Rectal smooth muscle tissue (tissue), 1 donor: ENCODE measurements around the gene CNTD1.

Source experiments
- H3K27ac ChIP-seq: one replicate; pipeline ENCODE4 v1.7.0; 2013; ENCODE audit warnings: low read depth, low read length, inconsistent platforms
- H3K27me3 ChIP-seq: one replicate; pipeline ENCODE4 v1.7.0; 2013; ENCODE audit warnings: low read length; ENCODE audit not compliant: control insufficient read depth, insufficient read depth
- H3K36me3 ChIP-seq: one replicate; pipeline ENCODE4 v1.7.0; 2013; ENCODE audit warnings: low read length; ENCODE audit not compliant: control insufficient read depth, insufficient read depth
- H3K4me1 ChIP-seq: one replicate; pipeline ENCODE4 v1.7.0; 2013; ENCODE audit warnings: low read length; ENCODE audit not compliant: control insufficient read depth, insufficient read depth
- H3K4me3 ChIP-seq: one replicate; pipeline ENCODE4 v1.7.0; 2013; ENCODE audit warnings: low read length
- H3K9ac ChIP-seq: one replicate; pipeline ENCODE4 v1.7.0; 2013; ENCODE audit warnings: low read length

CNTD1 gene, protein sequence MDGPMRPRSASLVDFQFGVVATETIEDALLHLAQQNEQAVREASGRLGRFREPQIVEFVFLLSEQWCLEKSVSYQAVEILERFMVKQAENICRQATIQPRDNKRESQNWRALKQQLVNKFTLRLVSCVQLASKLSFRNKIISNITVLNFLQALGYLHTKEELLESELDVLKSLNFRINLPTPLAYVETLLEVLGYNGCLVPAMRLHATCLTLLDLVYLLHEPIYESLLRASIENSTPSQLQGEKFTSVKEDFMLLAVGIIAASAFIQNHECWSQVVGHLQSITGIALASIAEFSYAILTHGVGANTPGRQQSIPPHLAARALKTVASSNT

DNA sequence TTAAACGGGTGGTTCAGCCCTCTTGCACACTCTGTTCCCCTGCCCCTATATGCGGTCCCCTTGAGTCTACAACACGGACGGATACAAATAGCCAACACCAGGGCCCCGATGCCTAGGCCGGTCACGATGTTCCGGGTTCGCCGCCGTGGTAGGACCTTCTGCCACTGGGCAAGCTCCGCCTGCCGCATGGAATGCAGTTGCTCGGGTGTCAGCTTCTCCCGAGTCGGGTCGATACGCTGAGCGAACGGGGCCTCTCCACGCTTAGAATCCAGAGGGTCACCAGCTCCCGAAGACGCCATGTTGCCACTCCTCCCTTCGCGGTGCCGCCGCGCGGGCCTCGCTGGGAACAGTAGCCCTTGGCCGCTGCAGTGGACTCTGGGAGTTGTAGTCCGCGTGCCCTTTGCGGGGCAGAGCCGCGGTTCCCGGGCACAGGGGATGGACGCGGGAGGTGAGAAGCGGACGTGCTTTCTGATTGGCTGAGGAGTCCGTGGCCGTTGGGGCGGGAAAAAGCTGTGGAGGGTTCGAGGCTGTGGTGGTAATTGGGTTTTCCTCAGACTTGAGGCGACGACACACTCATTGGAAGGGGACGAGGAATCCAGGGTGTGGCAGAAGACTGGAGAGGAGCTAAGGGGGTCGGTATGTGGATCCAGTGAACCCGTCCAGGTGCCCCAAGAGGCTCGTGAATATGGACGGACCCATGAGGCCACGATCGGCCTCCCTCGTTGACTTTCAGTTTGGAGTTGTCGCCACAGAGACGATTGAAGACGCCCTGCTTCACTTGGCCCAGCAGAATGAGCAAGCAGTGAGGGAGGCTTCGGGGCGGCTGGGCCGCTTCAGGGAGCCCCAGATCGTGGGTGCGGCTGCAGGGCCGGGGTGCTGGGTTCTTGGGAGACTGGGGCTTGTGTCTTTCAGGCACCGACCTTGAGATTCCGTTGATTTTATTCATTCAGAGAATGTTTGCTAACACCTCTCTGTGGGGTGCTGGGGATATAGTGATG is at the start of gene CNTD1, which contains the start of gene COA3:
CNTD1 (plus strand) TSS at position 479 of the 998 bp plus-strand sequence; CDS start at position 686, 207 bp downstream.
COA3 (minus strand) TSS at position 322 of the 998 bp plus-strand sequence; CDS start at position 299, 23 bp downstream.
- no peaks in the 10 kb centered on the region for H3K27me3 ChIP-seq
- peaks cover 9% of the 10 kb centered on the region for H3K4me1 ChIP-seq
- H3K9ac ChIP-seq: peak within 1 kb of the TSS; percentile 88
- peak within 1 kb of the TSS; percentile 41 for H3K27ac ChIP-seq
- peak within 1 kb of the TSS; percentile 99 for H3K4me3 ChIP-seq
- H3K36me3 ChIP-seq: peaks cover 12% of the 10 kb centered on the region

- no peaks in the 10 kb centered on the region for H3K27me3 ChIP-seq
- H3K4me3 ChIP-seq: no peak overlapping the region
- H3K4me1 ChIP-seq: peaks cover 2% of the 10 kb centered on the region
- no peaks in the 10 kb centered on the region for H3K36me3 ChIP-seq
- no peak overlapping the region for H3K9ac ChIP-seq
- no peak overlapping the region for H3K27ac ChIP-seq
Observed at GRCh38 chr17:42748908-42749798, 49.5 kb upstream of the CNTD1 start.

- Histone ChIP-seq H3K27ac (no peak overlapping the region), H3K4me3 (no peak overlapping the region), H3K36me3 (no peaks in the 10 kb centered on the region), H3K27me3 (no peaks in the 10 kb centered on the region), H3K4me1 (no peaks in the 10 kb centered on the region), H3K9ac (no peak overlapping the region)
Observed at GRCh38 chr17:42750739-42751344, 47.8 kb upstream of the CNTD1 start.

DNA sequence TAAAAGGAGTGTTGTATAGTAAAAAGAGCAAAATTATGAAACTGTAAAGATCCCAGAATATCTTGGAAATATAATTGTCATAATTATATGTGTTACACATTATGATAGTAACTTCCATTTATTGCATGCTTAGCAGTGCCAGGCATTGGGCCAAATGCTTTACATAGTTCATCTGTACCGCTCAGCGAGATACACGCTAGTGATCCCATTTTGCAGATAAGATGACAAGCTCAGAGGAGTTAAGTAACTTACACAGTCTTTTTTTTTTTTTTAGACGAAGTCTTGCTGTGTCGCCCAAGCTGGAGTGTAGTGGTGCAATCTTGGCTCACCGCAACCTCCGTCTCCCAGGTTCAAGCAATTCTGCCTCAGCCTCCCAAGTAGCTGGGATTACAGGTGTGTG is 47.0 kb upstream of the CNTD1 start:
- no peak overlapping the region for H3K9ac ChIP-seq
- no peak overlapping the region for H3K4me3 ChIP-seq
- H3K4me1 ChIP-seq: no peaks in the 10 kb centered on the region

DNA sequence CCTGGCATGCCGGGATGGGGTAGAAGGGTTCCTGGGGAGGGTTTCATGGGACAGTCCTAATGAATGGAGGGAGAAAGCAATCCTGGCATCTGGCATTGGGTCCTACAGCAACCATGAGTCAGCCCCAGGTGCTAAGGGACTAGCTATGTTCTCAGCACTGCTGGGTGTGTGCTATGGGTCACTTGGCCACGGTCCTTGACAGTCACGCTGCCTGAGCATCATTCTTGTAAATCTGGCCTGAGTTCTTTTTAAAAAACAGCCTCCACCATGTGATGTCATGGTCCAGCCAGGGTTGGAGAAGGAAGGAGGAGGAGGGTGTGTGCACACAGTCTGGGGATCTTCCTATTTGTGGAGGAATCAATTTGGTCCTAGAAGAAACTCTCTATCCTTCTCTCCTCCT is 43.9 kb upstream of the CNTD1 start:
- Histone ChIP-seq H3K27ac (no peak overlapping the region), H3K36me3 (no peaks in the 10 kb centered on the region), H3K4me3 (no peak overlapping the region), H3K9ac (no peak overlapping the region), H3K4me1 (no peaks in the 10 kb centered on the region), H3K27me3 (no peaks in the 10 kb centered on the region)

More for the DNA sequence above, 47.0 kb upstream of the CNTD1 start:
- Histone ChIP-seq H3K27me3 (no peaks in the 10 kb centered on the region), H3K27ac (no peak overlapping the region), H3K36me3 (no peaks in the 10 kb centered on the region)

GRCh38 chr17:42759982-42760651 is 38.5 kb upstream of the CNTD1 start:
- Histone ChIP-seq H3K36me3 (no peaks in the 10 kb centered on the region), H3K27me3 (peaks cover 11% of the 10 kb centered on the region), H3K4me1 (no peaks in the 10 kb centered on the region), H3K27ac (no peak overlapping the region), H3K9ac (no peak overlapping the region), H3K4me3 (peak overlapping the region; percentile 60)

DNA sequence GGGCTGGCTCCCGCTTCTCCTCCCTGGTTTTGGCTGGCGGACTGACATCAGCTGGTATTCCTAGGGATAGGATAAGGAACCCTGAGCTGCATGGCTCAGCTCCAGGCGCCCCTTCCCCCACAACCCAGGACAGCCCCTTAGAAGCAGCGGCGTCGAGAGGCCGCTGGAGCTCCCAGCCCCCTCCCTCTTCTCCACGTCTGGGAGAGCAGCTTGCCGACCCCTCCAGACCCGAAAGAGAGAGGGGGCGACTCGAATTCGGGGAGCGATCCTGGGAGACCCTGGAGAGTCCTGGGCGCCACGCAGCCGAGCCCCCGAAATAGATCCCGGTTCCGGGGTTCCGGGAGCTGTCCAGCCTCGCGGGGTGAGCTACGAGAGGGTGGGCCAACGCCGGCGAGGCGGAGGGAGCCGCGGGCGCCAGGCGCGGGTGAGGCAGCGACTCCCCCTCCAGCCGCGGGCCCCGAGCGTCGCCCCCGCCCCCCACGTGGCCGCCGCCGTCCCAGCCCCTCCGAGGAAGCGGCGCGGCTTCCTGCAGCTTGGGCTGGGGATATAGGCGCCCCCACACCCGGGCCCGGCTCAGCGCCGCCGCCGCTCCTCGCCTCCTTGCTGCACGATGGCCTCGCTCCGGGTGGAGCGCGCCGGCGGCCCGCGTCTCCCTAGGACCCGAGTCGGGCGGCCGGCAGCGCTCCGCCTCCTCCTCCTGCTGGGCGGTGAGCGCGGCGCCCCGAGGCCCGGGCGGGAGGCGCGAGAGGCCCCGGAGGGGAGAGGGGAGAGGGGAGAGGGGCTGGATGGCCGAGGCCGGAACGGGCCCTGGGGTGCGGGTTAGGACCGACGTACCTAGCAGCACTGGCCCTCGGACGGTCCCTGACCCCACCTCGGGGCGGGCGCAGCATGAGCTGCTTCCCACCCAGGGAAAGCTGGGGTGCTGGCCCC is 37.7 kb upstream of the CNTD1 start, which contains the start of gene RAMP2:
RAMP2 (plus strand) TSS at position 576 of the 930 bp plus-strand sequence; CDS start at position 611, 35 bp downstream.
- peak within 1 kb of the TSS; percentile 60 for H3K4me3 ChIP-seq
- H3K27me3 ChIP-seq: peaks cover 11% of the 10 kb centered on the region
- H3K27ac ChIP-seq: no peak within 1 kb of the TSS
- H3K36me3 ChIP-seq: no peaks in the 10 kb centered on the region
- no peak within 1 kb of the TSS for H3K9ac ChIP-seq
- H3K4me1 ChIP-seq: no peaks in the 10 kb centered on the region

- Histone ChIP-seq H3K4me1 (no peaks in the 10 kb centered on the region), H3K9ac (no peak overlapping the region), H3K36me3 (no peaks in the 10 kb centered on the region), H3K4me3 (peak overlapping the region; percentile 60), H3K27me3 (peaks cover 11% of the 10 kb centered on the region), H3K27ac (no peak overlapping the region)
Observed at GRCh38 chr17:42761638-42762037, 37.0 kb upstream of the CNTD1 start.

GRCh38 chr17:42766124-42766523 is 32.5 kb upstream of the CNTD1 start:
- Histone ChIP-seq H3K4me1 (no peaks in the 10 kb centered on the region), H3K27ac (no peak overlapping the region), H3K9ac (no peak overlapping the region), H3K36me3 (no peaks in the 10 kb centered on the region), H3K4me3 (no peak overlapping the region), H3K27me3 (peaks cover 8% of the 10 kb centered on the region)

GRCh38 chr17:42767512-42767911 is 31.1 kb upstream of the CNTD1 start:
- Histone ChIP-seq H3K4me1 (no peaks in the 10 kb centered on the region), H3K9ac (no peak overlapping the region), H3K4me3 (no peak overlapping the region), H3K27ac (no peak overlapping the region), H3K36me3 (no peaks in the 10 kb centered on the region), H3K27me3 (no peaks in the 10 kb centered on the region)
